Embryonic facial prominence (tissue), 1 donor: Measurements from ENCODE around the gene TRIM14.
"Not testable (repeated sequence)": the region's sequence is repeated elsewhere in the genome, so short reads cannot be mapped to it uniquely, and the experiment has no call there.

Experiments used
- DNase-seq: peaks from one replicate; pipeline ENCODE4 v3.0.0-alpha.2; 2016; ENCODE audit errors: extremely low spot score

The TRIM14 gene

DNA sequence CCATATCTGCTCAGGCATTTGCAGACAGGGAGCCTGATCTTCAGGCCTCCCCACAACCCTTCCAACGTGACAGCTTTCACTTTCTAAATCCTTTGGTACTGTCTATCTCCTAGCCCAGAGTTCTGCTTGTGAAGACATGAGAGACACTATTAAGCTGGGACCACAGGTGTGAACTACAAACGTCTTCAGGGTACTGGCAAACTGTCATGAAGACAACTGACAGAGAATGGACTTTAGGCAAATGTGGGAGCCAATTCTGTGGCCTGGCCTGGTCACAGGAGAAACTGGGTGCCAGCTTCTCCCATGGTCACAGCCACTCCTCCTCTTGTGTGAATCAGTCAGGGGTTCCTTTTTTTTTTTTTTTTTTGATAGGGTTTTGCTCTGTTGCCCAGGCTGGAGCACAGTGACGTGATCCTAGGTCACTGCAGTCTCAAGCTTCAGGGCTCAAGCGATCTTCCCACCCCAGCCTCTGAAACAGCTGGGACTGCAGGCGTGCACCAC, 10.4 kb downstream of the TRIM14 start:
- DNase-seq: no peak

DNA sequence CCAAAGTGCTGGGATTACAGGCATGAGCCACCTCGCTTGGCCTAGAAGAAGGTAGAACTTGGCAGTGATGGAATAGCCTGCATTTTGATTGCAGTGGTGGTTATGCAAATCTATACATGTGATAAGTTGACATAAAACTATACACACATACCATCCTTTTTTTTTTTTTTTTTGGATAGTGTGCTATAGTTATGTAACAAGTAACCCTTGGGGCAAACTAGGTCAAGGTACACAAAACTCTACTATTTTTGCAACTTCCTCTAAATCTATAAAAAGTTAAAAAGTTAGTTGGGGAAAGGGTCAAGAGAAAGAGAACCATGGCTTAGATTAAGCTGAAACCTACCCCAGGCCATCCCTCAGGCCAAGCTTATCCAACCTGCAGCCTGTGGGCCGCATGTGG, 11.1 kb downstream of the TRIM14 start:
- DNase-seq: no peak

DNA sequence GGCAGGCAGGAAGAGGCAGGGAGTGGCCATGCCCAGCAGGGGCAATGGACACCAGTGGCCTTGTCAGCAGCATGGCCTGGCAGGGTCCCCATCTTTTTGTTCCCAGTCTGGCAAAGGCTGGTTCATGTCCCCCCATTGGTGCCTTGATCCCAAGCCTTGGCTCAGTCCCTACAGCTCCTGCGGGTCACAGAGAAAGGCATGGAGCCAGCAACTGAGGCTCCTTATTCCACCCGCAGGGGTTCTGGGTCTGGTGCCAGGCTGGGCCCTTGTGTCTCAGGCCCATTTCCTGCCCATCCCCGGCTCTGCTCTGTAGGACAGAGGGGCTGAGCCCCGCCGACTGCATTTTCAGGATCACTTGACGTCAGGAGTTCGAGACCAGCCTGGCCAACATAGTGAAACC, 14.0 kb downstream of the TRIM14 start:
- DNase-seq: no peak

DNA sequence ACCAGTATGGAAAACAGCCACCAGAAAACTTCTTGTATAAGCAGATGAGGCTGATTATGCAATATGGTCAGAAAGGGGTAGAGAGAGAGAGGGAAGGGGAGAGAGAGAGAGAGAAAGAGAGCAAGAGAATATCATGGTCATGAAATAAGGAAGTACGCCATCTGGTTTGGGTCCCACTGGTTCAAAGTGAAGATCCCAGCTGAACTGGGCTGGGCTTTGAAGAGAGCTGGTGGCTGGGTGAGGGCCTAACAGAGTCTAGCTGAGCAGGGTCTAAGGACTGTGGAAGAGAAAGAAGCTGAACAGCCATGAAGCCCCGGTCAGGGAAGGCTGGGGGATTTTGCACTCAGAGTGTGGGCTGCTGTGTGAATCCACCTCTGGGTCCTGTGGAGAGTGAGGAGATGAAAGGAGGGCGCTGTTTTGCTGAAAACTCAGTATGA, 14.6 kb downstream of the TRIM14 start:
- no peak for DNase-seq

DNA sequence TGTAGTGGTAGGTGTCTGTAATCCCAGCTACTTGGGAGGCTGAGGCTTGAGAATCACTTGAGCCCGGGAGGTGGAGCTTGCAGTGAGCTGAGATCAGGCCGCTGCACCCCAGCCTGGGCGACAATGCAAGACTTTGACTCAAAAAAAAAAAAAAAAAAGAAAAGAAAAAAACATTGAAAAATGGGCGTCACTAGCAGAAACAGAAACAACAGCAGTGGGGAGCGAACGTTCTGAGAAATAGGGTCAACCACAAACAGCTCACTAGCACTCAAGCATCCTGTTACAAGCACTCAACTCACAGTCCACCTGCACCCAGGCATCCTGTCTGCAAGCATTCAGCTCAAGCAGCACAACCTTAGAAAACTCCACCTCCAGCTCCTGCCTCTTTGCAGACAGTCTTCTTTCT, 17.2 kb downstream of the TRIM14 start:
- no peak for DNase-seq

DNA sequence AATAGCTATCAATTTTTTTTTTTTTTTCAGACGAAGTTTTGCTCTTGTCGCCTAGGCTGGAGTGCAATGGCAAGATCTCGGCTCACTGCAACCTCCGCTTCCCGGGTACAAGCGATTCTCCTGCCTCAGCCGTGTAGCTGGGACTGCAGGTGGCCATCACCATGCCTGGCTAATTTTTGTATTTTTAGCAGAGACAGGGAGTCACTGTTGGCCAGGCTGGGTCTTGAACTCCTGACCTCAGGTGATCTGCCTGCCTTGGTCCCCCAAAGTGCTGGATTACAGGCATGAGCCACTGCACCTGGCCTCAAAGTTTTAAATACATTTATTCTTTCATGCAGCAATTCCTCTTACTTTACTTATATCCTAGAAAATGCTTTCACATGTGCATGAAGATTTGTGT, 17.6 kb downstream of the TRIM14 start:
- no peak for DNase-seq

DNA sequence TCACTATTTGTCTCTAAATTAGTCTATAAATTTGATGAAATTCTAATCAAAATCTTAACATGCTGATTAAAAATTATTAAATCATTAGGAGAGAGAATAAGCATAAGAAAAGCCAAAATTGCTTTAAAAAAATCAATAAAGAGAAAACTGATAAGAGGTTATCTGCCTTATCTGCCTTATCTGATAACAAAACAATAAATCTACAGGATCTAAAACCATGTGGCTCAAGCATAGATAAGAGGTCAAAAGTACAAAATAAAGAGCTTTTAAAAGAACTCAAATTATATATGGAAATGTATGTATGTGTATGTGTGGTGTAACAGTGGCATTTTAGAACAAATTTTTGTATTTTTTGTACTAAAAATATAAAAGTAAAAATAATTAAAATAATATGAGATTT, 18.6 kb downstream of the TRIM14 start:
- no peak for DNase-seq

DNA sequence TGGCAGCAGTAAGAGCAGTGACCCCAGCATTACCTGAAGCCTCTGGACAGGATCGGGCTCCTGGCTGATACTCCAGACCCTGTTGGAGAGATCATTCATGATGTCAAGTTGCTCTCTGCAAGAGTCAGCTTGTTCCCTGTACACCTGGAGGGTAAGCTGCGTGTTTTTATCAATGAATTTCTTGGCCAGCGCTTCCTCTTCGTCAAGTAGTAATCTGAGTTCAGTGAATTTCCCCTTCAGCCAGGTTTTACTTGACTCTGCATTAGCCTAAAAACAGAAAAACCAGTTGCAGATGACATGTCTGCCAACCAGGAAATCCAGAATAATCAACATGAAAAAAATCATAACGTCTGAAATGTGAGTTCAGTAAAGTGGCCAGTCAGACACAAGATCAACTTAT, 19.1 kb downstream of the TRIM14 start:
- DNase-seq: no peak

DNA sequence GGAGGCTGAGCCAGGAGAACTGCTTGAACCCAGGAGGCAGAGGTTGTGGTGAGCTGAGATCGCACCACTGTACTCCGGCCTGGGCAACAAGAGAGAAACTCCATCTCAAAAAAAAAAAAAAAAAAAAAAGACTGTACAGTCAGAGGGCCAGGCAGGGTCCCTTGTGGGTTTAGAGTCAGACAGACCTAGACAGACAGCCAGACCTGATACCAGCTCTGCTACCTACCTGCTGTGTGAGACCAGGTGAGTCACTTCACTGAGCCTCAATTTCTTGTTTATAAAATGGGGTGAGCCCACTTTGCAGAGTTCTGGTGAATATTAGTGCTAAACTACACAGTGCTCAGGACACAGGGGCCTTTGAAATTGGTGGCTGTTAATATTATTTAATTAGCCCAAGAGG, 19.7 kb downstream of the TRIM14 start:
- DNase-seq: no peak

DNA sequence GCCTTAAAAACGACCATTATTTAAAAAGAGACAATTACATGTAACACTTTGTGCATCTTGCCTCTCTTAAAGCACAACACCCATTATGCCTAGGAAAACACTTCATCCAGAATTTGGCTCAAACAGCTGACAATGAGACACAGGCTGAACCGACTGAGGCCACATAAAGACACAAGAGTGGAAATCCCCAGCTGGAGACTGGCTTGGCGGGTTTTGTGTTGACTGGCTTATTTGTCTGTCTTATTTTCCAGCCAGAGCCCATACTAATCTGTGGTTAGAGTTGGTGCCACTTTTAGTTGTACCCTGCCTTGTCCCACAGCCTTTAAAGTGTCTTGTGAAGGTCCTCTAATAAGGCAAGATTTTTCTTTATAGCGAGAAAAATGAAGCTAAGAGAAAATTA, 21.2 kb downstream of the TRIM14 start:
- no peak for DNase-seq

DNA sequence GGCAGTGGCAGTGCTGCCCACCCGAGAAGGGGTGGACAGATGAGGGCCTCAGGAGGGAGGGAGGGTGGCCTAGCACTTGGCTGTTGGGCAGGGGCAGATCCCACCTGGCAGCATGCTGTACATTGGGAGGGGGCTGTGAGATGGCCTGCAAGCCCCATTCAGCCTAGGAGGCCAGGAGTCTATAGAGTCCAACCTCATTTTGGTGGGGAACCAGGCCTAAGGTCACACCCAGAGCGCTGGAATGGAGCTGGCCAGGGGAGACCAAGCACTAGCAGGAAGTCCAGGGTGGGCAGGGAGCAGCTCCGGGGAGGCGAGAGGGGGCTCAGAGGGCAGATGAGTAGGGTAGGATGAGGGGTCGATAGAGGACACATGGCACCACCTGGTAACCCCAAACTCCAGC, 22.9 kb downstream of the TRIM14 start:
- DNase-seq: no peak

DNA sequence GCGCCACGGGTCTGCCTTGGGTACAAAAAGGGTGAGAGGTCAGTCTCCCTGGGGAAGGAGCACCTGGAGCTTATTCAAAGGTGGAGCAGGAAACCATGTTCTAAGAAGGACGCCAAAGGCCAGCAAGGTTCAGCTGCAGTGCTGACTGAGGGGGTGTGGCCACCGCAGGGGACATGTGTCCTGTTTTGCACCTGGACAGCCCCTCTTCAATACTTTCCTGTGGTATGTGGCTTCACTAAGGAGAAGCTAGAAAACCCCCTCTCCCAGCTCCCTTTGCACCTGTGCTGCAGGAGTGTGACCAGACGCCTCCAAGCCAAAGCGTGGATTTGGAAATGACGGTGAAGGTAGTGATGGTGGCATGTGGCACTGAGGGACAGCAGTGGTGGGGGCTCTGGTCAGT, 23.6 kb downstream of the TRIM14 start:
- no peak for DNase-seq

DNA sequence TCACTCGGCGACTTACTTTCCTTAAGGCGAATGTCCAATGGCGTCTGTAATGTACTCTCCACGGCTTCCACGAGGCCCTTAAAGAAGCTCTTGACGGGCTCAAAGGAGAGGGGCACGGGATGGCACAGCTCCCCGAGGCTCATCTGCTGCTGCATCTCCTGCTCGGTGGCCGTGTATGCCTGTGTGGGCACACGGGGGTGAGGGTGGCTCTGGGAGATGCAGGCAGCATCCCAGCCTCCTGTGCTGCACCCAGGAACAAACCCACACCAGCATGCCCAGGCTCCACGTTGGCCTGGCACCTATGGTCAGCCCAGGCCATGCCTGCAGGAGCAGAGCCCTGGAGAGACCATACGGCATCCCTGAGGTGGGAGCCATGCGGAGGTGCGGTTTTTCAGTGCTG, 24.2 kb downstream of the TRIM14 start:
- DNase-seq: no peak

DNA sequence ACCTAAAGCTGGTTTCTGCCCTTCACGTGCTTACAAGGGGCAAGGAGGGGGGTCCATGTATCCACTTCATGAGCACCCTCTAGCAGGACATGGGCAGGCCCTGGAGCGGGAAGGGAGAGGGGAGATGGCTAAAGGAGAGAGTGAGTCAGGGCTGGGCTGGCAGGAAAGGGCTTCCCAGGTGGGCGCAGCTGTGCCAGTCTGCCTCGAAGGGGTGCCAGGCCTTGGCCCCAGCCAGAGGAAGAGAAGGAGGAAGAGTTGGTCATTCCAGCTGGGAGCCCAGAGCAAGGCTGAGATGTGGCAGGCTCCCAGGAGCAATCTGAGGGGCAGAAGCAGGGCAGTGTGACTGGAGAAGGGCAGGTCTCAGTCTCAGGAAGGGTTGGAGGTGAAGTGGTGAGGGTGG, 24.7 kb downstream of the TRIM14 start:
- DNase-seq: no peak

DNA sequence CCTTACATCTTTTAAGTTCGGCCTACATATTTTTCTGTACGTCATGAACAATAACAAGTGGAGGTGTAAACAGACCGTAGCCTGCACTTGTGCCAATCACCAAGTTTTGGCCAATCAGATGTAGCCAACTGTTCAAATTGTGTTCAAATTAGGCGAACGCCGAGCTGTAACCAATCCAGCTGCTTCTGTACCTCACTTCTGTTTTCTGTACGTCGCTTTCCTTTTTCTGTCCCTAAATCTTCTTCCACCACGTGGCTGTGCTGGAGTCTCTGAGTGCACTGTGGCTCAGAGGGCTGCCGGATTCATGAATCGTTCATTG, 26.4 kb downstream of the TRIM14 start:
- no peak for DNase-seq

DNA sequence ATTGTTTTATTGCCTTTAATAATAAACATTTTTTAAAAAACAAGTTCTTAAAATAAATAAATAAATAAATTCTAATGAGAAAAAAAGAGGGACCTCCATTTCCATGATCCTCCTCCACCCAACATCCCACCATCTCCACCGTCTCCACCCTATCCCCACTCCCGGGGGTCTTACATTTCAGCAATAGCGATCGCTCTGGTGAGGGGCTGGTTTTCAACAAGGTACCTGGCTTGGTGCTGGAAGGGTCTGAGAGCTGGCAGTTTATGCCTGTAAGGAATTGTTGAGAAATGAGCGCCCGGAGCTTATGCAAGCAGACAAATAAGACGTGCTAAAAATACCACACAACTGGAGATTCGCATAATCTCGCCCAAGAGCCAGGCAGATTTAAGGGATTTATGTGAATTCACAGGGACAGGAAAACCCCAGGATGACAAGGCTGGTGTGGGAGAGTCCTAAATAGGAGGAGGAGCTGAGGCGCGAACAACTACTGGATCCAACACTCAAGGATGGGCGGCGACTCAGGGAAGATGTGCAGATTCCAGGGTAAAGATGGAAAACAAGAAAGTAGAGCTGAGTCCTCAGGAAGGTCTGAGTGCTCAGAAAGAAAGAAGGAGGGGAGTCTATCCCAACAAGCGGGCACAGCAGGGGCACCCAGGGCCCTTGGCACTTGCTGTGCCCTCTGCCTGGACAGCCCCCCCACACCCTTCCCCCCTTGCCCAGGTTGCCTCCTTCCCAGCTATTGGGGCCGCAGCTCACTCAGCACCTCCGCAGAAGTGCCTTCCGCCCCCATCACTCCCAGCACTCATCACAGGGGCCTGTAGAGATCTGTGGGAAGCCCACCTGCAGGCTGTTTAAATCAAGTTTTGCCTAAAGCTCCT, 27.0 kb downstream of the TRIM14 start:
- no peak for DNase-seq

DNA sequence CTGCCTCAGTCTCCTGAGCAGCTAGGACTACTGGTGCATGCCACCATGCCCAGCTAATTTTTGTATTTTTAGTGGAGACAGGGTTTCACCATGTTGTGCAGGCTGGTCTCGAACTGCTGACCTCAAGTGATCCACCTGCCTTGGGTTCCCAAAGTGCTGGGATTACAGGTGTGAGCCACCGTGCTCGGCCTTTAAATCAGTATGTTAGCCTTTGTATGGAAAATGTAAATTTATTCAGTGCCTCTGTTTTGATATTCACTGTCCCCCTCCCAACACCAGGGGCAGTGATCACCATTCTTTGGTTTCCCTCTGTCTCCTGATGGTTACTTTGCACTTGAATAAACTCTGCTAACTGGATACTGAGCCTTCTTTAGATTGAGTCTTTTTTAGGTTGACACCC, 28.3 kb downstream of the TRIM14 start:
- DNase-seq: not testable (repeated sequence)

DNA sequence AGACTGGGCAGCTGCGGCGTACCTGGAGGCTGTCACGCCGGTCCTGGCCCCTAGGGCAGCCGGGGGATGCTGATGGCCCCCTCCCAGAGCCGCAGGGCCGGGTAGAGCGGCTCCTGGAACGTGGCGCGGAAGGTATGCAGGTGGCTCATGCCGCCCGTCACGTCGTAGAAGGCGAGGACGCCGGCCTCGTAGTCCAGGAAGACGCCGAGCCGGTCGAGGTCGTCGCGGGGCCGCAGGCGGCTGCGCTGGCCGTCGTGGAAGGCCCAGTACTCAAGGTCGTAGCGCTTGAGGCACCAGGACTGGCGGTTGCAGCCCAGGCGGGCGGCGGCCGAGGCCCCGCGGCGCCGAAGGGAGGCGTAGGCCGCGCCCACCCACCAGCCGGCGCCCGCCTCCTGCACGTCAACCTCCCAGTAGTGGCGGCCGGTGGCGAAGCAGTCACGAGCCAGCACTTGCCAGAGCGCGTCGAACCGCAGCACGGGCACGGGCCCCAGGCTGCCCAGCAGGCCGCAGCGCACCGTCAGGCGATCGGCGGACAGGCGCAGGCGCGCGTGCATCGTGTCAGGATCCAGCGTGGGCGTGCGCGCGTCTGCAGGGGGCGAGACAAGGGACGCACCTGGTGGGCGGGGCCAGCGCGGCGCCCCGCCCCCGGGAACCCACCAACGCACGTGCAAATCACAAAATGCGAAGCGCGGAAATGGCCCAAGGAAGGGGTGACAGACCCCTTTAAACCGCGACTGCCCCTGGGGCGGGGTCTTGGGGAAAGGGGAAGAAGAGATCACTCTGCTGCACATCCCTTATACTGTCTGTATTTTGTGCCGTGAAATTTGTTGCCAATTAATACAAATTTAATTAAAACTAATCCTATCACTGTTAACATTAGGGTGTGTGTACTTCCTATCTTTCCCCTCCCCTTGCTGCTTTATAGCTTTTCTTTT, 31.3 kb downstream of the TRIM14 start:
- no peak for DNase-seq

DNA sequence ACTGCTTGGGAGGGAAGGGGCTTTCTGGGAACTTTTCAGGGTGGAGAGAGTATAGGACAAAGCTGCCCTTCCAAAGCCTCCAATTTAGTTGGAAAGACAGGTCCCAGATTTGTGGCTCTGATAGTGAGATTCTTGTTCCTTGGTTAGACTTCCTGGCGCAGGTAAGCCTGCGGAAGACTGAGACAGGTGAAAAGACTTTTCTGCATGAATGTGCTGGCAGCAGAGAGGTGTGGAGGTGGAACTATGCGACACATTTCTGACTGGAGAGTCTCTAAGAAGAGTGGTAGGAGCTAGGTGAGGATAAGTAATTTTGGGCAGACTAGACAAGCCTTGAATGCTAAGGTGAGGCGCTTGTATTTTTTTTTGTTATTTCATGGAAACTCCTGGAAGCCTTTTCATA, 32.6 kb downstream of the TRIM14 start:
- DNase-seq: no peak

DNA sequence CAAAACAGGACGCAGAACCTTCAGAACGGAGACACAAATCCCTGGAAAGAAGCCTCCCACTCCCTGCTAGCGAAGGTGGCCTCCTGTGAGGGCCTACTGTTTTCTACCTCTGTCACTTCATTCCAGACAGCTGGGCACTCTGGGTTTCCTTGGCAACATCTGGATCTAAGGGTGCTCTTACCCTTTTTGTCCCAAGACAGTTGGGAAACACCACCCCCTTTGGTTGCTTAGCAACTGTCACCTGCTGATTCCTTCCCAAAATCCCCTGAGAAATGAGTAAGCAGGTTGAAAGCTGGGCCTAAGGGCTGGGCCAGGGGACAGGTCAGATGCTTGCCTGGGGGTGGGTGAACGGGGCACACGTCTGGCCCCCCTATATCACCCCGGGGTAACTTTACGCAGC, 33.1 kb downstream of the TRIM14 start:
- no peak for DNase-seq

DNA sequence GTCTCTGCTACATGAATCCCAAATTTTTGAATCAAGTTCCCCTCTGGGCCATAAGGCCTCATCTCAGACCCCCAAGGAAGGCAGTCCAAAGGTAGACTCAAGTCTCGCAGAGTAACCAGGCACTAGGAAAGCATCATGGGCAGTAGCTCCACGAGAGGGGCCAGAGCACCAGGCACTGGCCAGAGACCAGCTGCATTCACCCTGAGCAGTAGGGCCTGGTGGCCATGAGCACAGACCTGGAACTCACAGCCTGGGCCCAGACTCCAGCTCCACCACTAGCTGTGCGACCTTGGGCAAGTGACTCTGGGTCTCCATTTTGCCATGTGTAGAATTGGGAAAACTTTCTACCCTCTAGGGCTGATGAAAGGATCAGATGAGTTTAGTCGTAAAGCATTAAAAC, 34.0 kb downstream of the TRIM14 start:
- DNase-seq: no peak

DNA sequence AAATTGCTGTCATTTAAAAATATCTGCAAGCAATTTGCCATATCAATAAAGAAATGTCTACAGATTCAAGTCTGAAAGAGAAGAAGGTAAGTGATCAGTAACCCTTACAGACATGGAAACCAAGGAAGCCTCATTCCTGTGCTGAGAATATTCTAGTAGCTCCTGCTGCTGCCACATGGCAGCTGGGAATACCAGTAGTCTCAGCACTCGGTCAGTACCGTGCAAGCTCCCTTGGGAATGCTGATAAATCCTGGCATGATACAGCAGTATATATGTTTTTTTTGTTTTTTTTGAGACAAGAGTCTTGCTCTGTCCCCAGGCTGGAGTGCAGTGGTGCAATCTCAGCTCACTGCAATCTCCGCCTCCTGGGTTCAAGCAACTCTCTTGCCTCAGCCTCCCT, 34.6 kb downstream of the TRIM14 start:
- DNase-seq: no peak
